HUES48 (cell line): ENCODE data around the gene DENND1C.

Experiments
- H3K27ac ChIP-seq: one replicate; pipeline ENCODE4 v1.7.0; 2013; ENCODE audit warnings: low read depth, low read length, inconsistent platforms
- H3K27me3 ChIP-seq: 2 replicates; pipeline ENCODE4 v1.6.1; 2013; ENCODE audit warnings: mild to moderate bottlenecking, low read length; ENCODE audit not compliant: control insufficient read depth, insufficient read depth
- H3K36me3 ChIP-seq: 2 replicates; pipeline ENCODE4 v1.6.1; 2013; ENCODE audit warnings: low read length; ENCODE audit not compliant: control insufficient read depth, insufficient read depth
- H3K4me1 ChIP-seq: 2 replicates; pipeline ENCODE4 v1.6.1; 2013; ENCODE audit warnings: mild to moderate bottlenecking, low read length; ENCODE audit not compliant: control insufficient read depth, insufficient read depth
- H3K4me3 ChIP-seq: 2 replicates; pipeline ENCODE4 v1.5.1; 2013; ENCODE audit warnings: mild to moderate bottlenecking, low read depth, low read length
- H3K9ac ChIP-seq: 2 replicates; pipeline ENCODE4 v1.6.1; 2013; ENCODE audit warnings: mild to moderate bottlenecking, low read depth, low read length, moderate library complexity
- H3K9me3 ChIP-seq: 2 replicates; pipeline ENCODE4 v1.6.1; 2013; ENCODE audit warnings: low read length; ENCODE audit not compliant: control insufficient read depth, insufficient read depth

The DENND1C gene

DNA sequence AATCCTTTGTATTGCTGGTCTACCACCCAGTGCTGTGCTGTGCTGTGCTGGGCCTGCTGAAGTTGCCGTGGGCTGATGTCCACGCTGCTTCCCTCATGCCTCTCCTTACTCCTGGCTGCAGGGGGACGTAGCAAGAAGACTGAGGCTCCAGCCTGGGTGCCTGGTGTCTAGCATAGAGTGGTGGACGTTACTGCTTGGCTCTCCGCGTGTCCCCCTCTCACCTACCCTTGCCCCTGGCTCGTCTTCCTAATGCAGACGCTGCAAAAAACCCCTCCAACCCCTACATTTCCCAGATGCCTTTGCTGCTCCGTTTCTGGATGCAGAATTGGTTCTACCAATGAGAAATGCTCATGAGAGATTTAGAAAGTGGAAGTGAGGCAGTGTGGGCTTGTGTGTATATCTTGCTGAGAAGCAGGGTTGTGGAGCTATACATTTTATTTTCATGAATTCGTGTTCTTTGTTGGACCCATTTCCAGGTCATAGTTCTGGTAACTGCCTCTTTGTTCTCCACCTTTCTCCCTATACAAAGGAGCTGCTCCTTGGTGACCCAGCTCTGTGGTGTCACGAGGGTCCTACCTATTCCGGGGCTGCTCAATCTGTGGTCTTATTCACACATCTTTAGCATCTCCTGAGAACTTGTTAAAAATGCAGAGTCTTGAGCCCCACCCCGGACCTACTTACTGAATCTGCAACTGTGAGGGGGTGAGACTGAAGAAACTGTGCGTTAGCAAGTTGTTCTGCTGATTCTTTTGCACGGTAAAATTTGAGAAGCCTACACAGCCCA, 7.9 kb upstream of the DENND1C start:
- H3K4me3 ChIP-seq, result no peak overlapping the region
- no peaks in the 10 kb centered on the region for H3K9me3 ChIP-seq
- no peaks in the 10 kb centered on the region for H3K4me1 ChIP-seq
- no peaks in the 10 kb centered on the region for H3K27me3 ChIP-seq
- no peaks in the 10 kb centered on the region for H3K36me3 ChIP-seq
- H3K27ac ChIP-seq, result no peak overlapping the region
- no peak overlapping the region for H3K9ac ChIP-seq

- Histone ChIP-seq H3K36me3 (no peaks in the 10 kb centered on the region), H3K27ac (no peak overlapping the region), H3K4me3 (no peak overlapping the region), H3K27me3 (no peaks in the 10 kb centered on the region), H3K9ac (no peak overlapping the region), H3K9me3 (no peaks in the 10 kb centered on the region), H3K4me1 (no peaks in the 10 kb centered on the region)
Measured at GRCh38 chr19:6484831-6485230, 3.2 kb upstream of the DENND1C start.

- no peaks in the 10 kb centered on the region for H3K27me3 ChIP-seq
- H3K4me1 ChIP-seq, result no peaks in the 10 kb centered on the region
- no peaks in the 10 kb centered on the region for H3K9me3 ChIP-seq
- no peak overlapping the region for H3K27ac ChIP-seq
- H3K9ac ChIP-seq, result no peak overlapping the region
- no peak overlapping the region for H3K4me3 ChIP-seq
- no peaks in the 10 kb centered on the region for H3K36me3 ChIP-seq
Measured at GRCh38 chr19:6484230-6484629, 2.6 kb upstream of the DENND1C start.

- Histone ChIP-seq H3K9ac (no peak overlapping the region), H3K4me1 (no peaks in the 10 kb centered on the region), H3K27ac (no peak overlapping the region), H3K4me3 (no peak overlapping the region), H3K27me3 (no peaks in the 10 kb centered on the region), H3K9me3 (no peaks in the 10 kb centered on the region), H3K36me3 (no peaks in the 10 kb centered on the region)
Measured at GRCh38 chr19:6483235-6483634, 1.6 kb upstream of the DENND1C start.

DNA sequence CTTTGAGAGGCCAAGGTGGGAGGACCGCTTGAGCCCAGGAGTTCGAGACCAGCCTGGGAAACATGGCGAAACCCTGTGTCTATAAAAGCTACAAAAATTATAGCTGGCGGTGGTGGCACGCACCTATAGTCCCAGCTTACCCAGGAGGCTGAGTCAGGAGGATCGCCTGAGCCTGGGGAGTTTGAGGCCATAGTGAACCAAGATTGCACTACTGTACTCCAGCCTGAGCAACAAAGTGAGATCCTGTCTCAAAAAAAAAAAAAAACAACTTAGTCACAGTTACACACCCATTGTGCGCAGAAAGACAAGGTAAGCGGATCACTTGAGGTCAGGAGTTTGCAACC, 728 bp upstream of the DENND1C start:
- no peaks in the 10 kb centered on the region for H3K9me3 ChIP-seq

DNA sequence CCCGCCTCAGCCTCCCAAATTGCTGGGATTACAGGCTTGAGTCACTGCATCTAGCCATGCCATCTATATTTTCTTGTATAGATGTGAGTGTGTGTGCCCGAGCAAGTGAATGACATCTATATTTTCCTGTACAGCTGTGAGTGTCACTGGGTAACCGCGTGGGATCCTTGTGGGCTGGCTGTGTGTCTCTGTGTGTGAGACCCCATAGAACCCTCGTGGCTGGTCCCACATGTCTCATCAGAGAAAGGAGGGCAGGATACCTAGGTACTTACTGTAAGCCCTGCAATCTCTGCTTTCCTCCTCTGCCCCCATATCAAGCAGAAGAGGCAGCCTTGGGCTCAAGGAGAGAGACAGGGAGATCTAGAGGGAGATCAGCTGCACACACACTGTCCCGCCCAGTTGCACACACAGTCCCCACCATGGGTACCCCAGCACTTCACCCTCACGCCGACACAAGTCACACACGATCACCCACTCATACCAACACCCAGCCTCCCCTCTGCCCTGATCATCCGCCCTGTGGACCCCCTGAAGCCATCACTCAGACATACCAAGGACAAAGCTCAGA, 655 bp downstream of the DENND1C start:
- Histone ChIP-seq H3K27me3 (no peaks in the 10 kb centered on the region), H3K27ac (no peak overlapping the region), H3K4me3 (no peak overlapping the region), H3K9ac (no peak overlapping the region), H3K4me1 (no peaks in the 10 kb centered on the region), H3K9me3 (no peaks in the 10 kb centered on the region), H3K36me3 (no peaks in the 10 kb centered on the region)

More for the DNA sequence above, 728 bp upstream of the DENND1C start:
- no peak overlapping the region for H3K27ac ChIP-seq
- H3K27me3 ChIP-seq, result no peaks in the 10 kb centered on the region
- H3K4me1 ChIP-seq, result no peaks in the 10 kb centered on the region
- H3K36me3 ChIP-seq, result no peaks in the 10 kb centered on the region
- H3K9ac ChIP-seq, result no peak overlapping the region
- H3K4me3 ChIP-seq, result no peak overlapping the region

DNA sequence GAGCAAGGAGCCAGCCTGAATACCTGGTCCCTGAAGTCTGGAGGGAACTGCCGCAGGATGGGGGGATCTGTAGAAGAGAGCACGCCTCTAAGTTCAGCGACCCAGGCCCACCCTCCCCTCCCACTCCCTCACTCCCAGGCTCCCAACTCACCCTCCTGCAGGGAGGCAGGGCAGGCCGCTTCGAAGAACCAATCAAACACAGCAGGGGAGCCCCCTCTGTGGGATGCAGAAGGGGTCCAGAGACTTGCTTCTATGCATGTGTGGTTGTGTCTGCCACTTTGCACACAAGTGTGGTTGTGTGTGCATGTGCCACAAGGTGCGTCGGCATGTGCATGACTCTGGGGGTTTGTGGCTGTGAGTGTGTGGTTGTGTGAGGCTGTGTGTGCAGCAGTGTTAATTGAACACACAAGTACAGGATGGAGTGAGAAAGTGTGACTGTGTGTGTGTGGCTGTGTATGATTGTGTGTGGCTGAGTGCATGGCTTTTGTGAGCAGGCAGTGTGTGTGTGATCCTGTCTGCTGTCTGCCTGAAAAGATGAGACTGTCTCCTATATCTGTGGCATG, 1.7 kb downstream of the DENND1C start:
- H3K9ac ChIP-seq, result no peak overlapping the region
- no peak overlapping the region for H3K4me3 ChIP-seq
- H3K9me3 ChIP-seq, result no peaks in the 10 kb centered on the region
- H3K36me3 ChIP-seq, result no peaks in the 10 kb centered on the region
- peaks cover 7% of the 10 kb centered on the region for H3K27me3 ChIP-seq
- no peaks in the 10 kb centered on the region for H3K4me1 ChIP-seq
- no peak overlapping the region for H3K27ac ChIP-seq

- no peak overlapping the region for H3K27ac ChIP-seq
- no peak overlapping the region for H3K9ac ChIP-seq
- peaks cover 15% of the 10 kb centered on the region for H3K27me3 ChIP-seq
- no peak overlapping the region for H3K4me3 ChIP-seq
- no peaks in the 10 kb centered on the region for H3K36me3 ChIP-seq
- no peaks in the 10 kb centered on the region for H3K9me3 ChIP-seq
- H3K4me1 ChIP-seq, result no peaks in the 10 kb centered on the region
Measured at GRCh38 chr19:6478815-6479214, 2.8 kb downstream of the DENND1C start.

DNA sequence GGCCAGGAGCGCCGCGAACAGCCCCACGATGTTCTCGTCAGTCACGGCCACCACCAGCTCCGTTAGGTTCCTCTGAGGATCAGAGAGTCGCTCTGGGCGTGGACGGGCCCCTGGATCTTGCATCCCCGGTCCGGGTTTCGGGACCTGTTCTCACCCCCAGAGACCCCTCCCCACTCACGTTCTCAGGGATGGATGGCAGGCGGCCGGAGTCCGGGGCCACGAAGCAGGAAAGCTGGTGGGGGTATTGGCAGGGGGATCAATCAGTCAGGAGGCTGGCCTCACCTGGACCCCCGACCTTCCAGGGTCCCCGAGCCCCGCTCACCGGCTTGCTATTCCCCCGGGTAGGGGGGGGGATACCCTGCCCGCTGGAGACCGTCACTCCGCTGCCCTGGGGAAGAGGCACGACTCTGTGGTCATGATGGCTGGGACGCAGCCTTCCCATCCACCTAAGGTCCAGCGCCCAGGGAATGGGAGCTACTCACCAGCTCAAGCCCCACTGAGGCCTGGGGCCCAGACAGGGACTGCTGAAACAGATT, 4.6 kb downstream of the DENND1C start:
- Histone ChIP-seq H3K9ac (no peak overlapping the region), H3K4me3 (peak overlapping the region; percentile 75)

GRCh38 chr19:6476155-6476895, 5.3 kb downstream of the DENND1C start:
- H3K27ac ChIP-seq, result peak overlapping the region; percentile 52
- no peak overlapping the region for H3K9ac ChIP-seq
- peak overlapping the region; percentile 75 for H3K4me3 ChIP-seq
- no peaks in the 10 kb centered on the region; the same call in 1 of the 2 replicates for H3K4me1 ChIP-seq
- no peaks in the 10 kb centered on the region for H3K9me3 ChIP-seq
- peaks cover 15% of the 10 kb centered on the region for H3K27me3 ChIP-seq
- no peaks in the 10 kb centered on the region for H3K36me3 ChIP-seq

More for the DNA sequence above, 4.6 kb downstream of the DENND1C start:
- Histone ChIP-seq H3K4me1 (no peaks in the 10 kb centered on the region), H3K9me3 (no peaks in the 10 kb centered on the region), H3K27ac (no peak overlapping the region), H3K36me3 (no peaks in the 10 kb centered on the region), H3K27me3 (peaks cover 15% of the 10 kb centered on the region)
